ENCODE data around the gene IGSF5.
"Not testable (repeated sequence)": the region's sequence is repeated elsewhere in the genome, so short reads cannot be mapped to it uniquely, and the experiment has no call there.

Gene IGSF5

GRCh38 chr21:39730418-39731157 is 14.4 kb upstream of the IGSF5 start:
- no peak for DNase-seq (ENCODE audit: insufficient read length, low spot score)
- FAIRE-seq: no peak
- TF ChIP-seq TAF1 (IDR thresholded peaks at IDR 0.05; ENCODE audit: low read depth, low read length): no peak

- FAIRE-seq (no peak), DNase-seq (ENCODE audit: insufficient read length, low spot score) (no peak)
- TF ChIP-seq TAF1 (IDR thresholded peaks at IDR 0.05; ENCODE audit: low read depth, low read length): no peak
- no peak for TF ChIP-seq POLR2A (IDR thresholded peaks at IDR 0.05; ENCODE audit: low read depth, low read length)
- no peak for TF ChIP-seq POLR2AphosphoS5 (IDR thresholded peaks at IDR 0.05; ENCODE audit: low read depth, low read length)
- no peak for TF ChIP-seq SPI1 (IDR thresholded peaks at IDR 0.05; ENCODE audit: low read depth, low read length)
- TF ChIP-seq POU2F2 (IDR thresholded peaks at IDR 0.05; ENCODE audit: low read depth, low read length): no peak
Measured at GRCh38 chr21:39736716-39737115, 8.3 kb upstream of the IGSF5 start.

GRCh38 chr21:39737376-39738000 is 7.5 kb upstream of the IGSF5 start:
- TF ChIP-seq SPI1 (IDR thresholded peaks at IDR 0.05; ENCODE audit: low read depth, low read length) (no peak), TAF1 (IDR thresholded peaks at IDR 0.05; ENCODE audit: low read depth, low read length) (no peak), POLR2A (IDR thresholded peaks at IDR 0.05; ENCODE audit: low read depth, low read length) (no peak), POLR2AphosphoS5 (IDR thresholded peaks at IDR 0.05; ENCODE audit: low read depth, low read length) (no peak), PAX5 (IDR thresholded peaks at IDR 0.05; ENCODE audit: insufficient read depth, low read length, severe bottlenecking) (no peak), POU2F2 (IDR thresholded peaks at IDR 0.05; ENCODE audit: low read depth, low read length) (no peak)
- FAIRE-seq: no peak
- DNase-seq (ENCODE audit: insufficient read length, low spot score): no peak

DNA sequence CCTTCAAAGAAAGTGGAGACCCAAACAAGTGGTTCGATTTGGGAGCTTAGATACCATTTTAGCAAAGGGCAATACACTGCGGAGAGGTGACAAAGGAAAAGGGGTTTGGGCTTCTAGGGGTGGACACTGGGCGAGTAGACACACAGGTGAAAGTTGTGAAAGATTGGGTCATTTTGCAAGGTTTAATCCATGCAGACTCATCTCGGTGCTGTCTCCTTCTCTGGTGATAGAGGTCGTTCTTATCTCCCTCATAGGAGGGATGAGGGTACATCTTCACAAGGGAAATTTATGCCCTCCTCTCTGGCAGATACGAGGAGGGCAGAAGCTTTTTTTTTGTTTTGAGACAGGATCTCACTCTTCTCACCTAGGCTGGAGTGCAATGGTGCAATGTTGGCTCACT is 6.4 kb upstream of the IGSF5 start:
- no peak for DNase-seq (ENCODE audit: insufficient read length, low spot score)
- no peak for FAIRE-seq
- TF ChIP-seq POLR2A (IDR thresholded peaks at IDR 0.05; ENCODE audit: low read depth, low read length) (no peak), PAX5 (IDR thresholded peaks at IDR 0.05; ENCODE audit: insufficient read depth, low read length, severe bottlenecking) (no peak), POU2F2 (IDR thresholded peaks at IDR 0.05; ENCODE audit: low read depth, low read length) (no peak), POLR2AphosphoS5 (IDR thresholded peaks at IDR 0.05; ENCODE audit: low read depth, low read length) (no peak), TAF1 (IDR thresholded peaks at IDR 0.05; ENCODE audit: low read depth, low read length) (no peak), SPI1 (IDR thresholded peaks at IDR 0.05; ENCODE audit: low read depth, low read length) (no peak)

GRCh38 chr21:39739531-39739930 is 5.5 kb upstream of the IGSF5 start:
- FAIRE-seq; DNase-seq (ENCODE audit: insufficient read length, low spot score): not testable (repeated sequence)

GRCh38 chr21:39742561-39742960 is 2.4 kb upstream of the IGSF5 start:
- not testable (repeated sequence) for FAIRE-seq

DNA sequence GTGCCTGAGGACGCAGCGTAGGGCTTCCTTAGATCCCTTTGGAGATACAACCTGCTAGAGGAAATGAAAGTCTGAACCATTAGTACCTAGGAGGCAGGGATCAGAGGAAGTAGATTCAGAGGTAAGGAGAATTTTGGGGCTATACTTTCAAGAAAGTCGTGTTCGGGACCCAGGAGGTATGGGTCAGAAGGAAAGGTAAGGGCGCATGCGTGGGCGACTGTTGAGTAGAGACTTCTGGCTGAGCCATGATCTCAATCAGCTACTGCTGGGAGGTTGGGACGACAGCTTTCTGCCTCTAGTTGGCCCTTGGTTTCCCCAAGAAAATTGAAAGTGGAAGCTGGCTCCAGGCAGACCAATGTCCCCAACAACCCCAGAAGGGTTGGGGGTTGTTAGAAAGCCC is 349 bp downstream of the IGSF5 start:
- FAIRE-seq; DNase-seq (ENCODE audit: insufficient read length, low spot score): not testable (repeated sequence)

More at GRCh38 chr21:39742561-39742960, 2.4 kb upstream of the IGSF5 start:
- DNase-seq (ENCODE audit: insufficient read length, low spot score): not testable (repeated sequence)

- no peak for FAIRE-seq
- DNase-seq (ENCODE audit: insufficient read length, low spot score): no peak
- TF ChIP-seq POLR2AphosphoS5 (IDR thresholded peaks at IDR 0.05; ENCODE audit: low read depth, low read length): no peak
- no peak for TF ChIP-seq POLR2A (IDR thresholded peaks at IDR 0.05; ENCODE audit: low read depth, low read length)
- TF ChIP-seq POU2F2 (IDR thresholded peaks at IDR 0.05; ENCODE audit: low read depth, low read length): no peak
- TF ChIP-seq PAX5 (IDR thresholded peaks at IDR 0.05; ENCODE audit: insufficient read depth, low read length, severe bottlenecking): no peak
- no peak for TF ChIP-seq SPI1 (IDR thresholded peaks at IDR 0.05; ENCODE audit: low read depth, low read length)
- TF ChIP-seq TAF1 (IDR thresholded peaks at IDR 0.05; ENCODE audit: low read depth, low read length): no peak
Measured at GRCh38 chr21:39750670-39751069, 5.7 kb downstream of the IGSF5 start.

- FAIRE-seq: no peak
- no peak for TF ChIP-seq POLR2A (IDR thresholded peaks at IDR 0.05; ENCODE audit: low read depth, low read length)
- TF ChIP-seq SPI1 (IDR thresholded peaks at IDR 0.05; ENCODE audit: low read depth, low read length): no peak
- no peak for TF ChIP-seq POLR2AphosphoS5 (IDR thresholded peaks at IDR 0.05; ENCODE audit: low read depth, low read length)
- TF ChIP-seq POU2F2 (IDR thresholded peaks at IDR 0.05; ENCODE audit: low read depth, low read length): no peak
- no peak for TF ChIP-seq TAF1 (IDR thresholded peaks at IDR 0.05; ENCODE audit: low read depth, low read length)
- no peak for TF ChIP-seq PAX5 (IDR thresholded peaks at IDR 0.05; ENCODE audit: insufficient read depth, low read length, severe bottlenecking)
Measured at GRCh38 chr21:39754811-39755210, 9.8 kb downstream of the IGSF5 start.

GRCh38 chr21:39756285-39756684 is 11.3 kb downstream of the IGSF5 start:
- DNase-seq (ENCODE audit: insufficient read length, low spot score): no peak
- TF ChIP-seq POLR2AphosphoS5 (IDR thresholded peaks at IDR 0.05; ENCODE audit: low read depth, low read length) (no peak), TAF1 (IDR thresholded peaks at IDR 0.05; ENCODE audit: low read depth, low read length) (no peak), SPI1 (IDR thresholded peaks at IDR 0.05; ENCODE audit: low read depth, low read length) (no peak), PAX5 (IDR thresholded peaks at IDR 0.05; ENCODE audit: insufficient read depth, low read length, severe bottlenecking) (no peak), POU2F2 (IDR thresholded peaks at IDR 0.05; ENCODE audit: low read depth, low read length) (no peak), POLR2A (IDR thresholded peaks at IDR 0.05; ENCODE audit: low read depth, low read length) (no peak)
- no peak for FAIRE-seq

More at GRCh38 chr21:39754811-39755210, 9.8 kb downstream of the IGSF5 start:
- no peak for DNase-seq (ENCODE audit: insufficient read length, low spot score)

Data from GM12891 (cell line).